WTC11 (cell line): Measurements from ENCODE around the gene HARS2. TPM values are rescaled to one million over a fixed set of nuclear protein-coding genes. Genes with fewer than 3 reads are reported as not detected.

Source experiments
- ATAC-seq: fragments of 200-7000 bp; cut with Tn5 transposase; 2 replicates; pipeline ENCODE4 v1.10.0; 2021; ENCODE audit warnings: mild to moderate bottlenecking, moderate library complexity
- CTCF ChIA-PET: fragments of 300-600 bp; sonication (Branson Sonifier 250); formaldehyde crosslinking; loops from one replicate; lab custom pipeline; 2021; ENCODE audit warnings: antibody characterized with exemption; lab: Charles Lee
- POLR2A ChIA-PET: fragments of 350-600 bp; sonication (Branson Sonifier 250); formaldehyde crosslinking; loops from one replicate; lab custom pipeline; 2021; ENCODE audit warnings: antibody characterized with exemption; lab: Charles Lee
- DNase-seq: peaks from one replicate; pipeline ENCODE4 v3.0.0; 2021; ENCODE audit warnings: low spot score
- H3K27ac Mint-ChIP-seq: 2 replicates; pipeline ENCODE4 v1.8.0; 2021; ENCODE audit warnings: mixed read lengths
- H3K27me3 Mint-ChIP-seq: 2 replicates; pipeline ENCODE4 v1.8.0; 2021; ENCODE audit warnings: low read depth, mild to moderate bottlenecking, moderate library complexity, mixed read lengths
- H3K36me3 Mint-ChIP-seq: 2 replicates; pipeline ENCODE4 v1.8.0; 2021; ENCODE audit warnings: mixed read lengths
- H3K4me1 Mint-ChIP-seq: 2 replicates; pipeline ENCODE4 v1.8.0; 2022; ENCODE audit warnings: mixed read lengths
- H3K4me3 Mint-ChIP-seq: 2 replicates; pipeline ENCODE4 v1.8.0; 2021; ENCODE audit warnings: mild to moderate bottlenecking, moderate library complexity, mixed read lengths
- H3K9me3 Mint-ChIP-seq: 2 replicates; pipeline ENCODE4 v1.8.0; 2021; ENCODE audit warnings: mixed read lengths
- CBFB ChIP-seq: sonication (generic); formaldehyde crosslinking; IDR thresholded peaks from 2 replicates; pipeline ENCODE4 v1.8.1; 2022; ENCODE audit warnings: mild to moderate bottlenecking, low read depth, missing genetic modification reagents
- EMX1 ChIP-seq: fragments of 250-450 bp; sonication (Bioruptor Pico); IDR thresholded peaks from 2 replicates; pipeline ENCODE4 v1.8.0; 2021; ENCODE audit warnings: mild to moderate bottlenecking
- FOXP1 ChIP-seq: sonication (generic); formaldehyde crosslinking; IDR thresholded peaks from 2 replicates; pipeline ENCODE4 v1.8.0; 2022; ENCODE audit warnings: missing genetic modification reagents, mild to moderate bottlenecking, moderate library complexity, borderline replicate concordance
- GABPB1 ChIP-seq: sonication (generic); formaldehyde crosslinking; IDR thresholded peaks from 2 replicates; pipeline ENCODE4 v1.8.1; 2023; ENCODE audit warnings: mild to moderate bottlenecking, missing genetic modification reagents
- GRHL2 ChIP-seq: fragments of 250-450 bp; sonication (Bioruptor Pico); IDR thresholded peaks from 2 replicates; pipeline ENCODE4 v1.8.0; 2022; ENCODE audit warnings: mild to moderate bottlenecking, moderate library complexity; ENCODE audit not compliant: insufficient replicate concordance, severe bottlenecking
- IRF2 ChIP-seq: sonication (generic); formaldehyde crosslinking; IDR thresholded peaks from 2 replicates; pipeline ENCODE4 v1.8.0; 2022; ENCODE audit warnings: low read depth, missing genetic modification reagents, borderline replicate concordance
- JAZF1 ChIP-seq: fragments of 250-450 bp; sonication (Bioruptor Pico); IDR thresholded peaks from 2 replicates; pipeline ENCODE4 v1.9.0; 2021; ENCODE audit warnings: moderate library complexity, mild to moderate bottlenecking, inconsistent platforms
- JUN ChIP-seq: sonication (generic); formaldehyde crosslinking; IDR thresholded peaks from 2 replicates; pipeline ENCODE4 v1.8.0; 2023; ENCODE audit warnings: mild to moderate bottlenecking, missing genetic modification reagents
- NFYB ChIP-seq: sonication (generic); formaldehyde crosslinking; conservative IDR thresholded peaks from 2 replicates; pipeline ENCODE4 v1.8.0; 2022; ENCODE audit warnings: low read depth, missing genetic modification reagents
- SMAD3 ChIP-seq: sonication (generic); formaldehyde crosslinking; IDR thresholded peaks from 2 replicates; pipeline ENCODE4 v1.8.0; 2022; ENCODE audit warnings: missing genetic modification reagents, mild to moderate bottlenecking, borderline replicate concordance
- SMAD4 ChIP-seq: sonication (generic); formaldehyde crosslinking; IDR thresholded peaks from 2 replicates; pipeline ENCODE4 v1.8.0; 2022; ENCODE audit warnings: mild to moderate bottlenecking, missing genetic modification reagents
- SP1 ChIP-seq: sonication (generic); formaldehyde crosslinking; conservative IDR thresholded peaks from 2 replicates; pipeline ENCODE4 v1.8.1; 2022; ENCODE audit warnings: missing genetic modification reagents
- TP53 ChIP-seq: sonication (generic); formaldehyde crosslinking; IDR thresholded peaks from 2 replicates; pipeline ENCODE4 v1.8.1; 2023; ENCODE audit warnings: mild to moderate bottlenecking, missing genetic modification reagents
- ZNF232 ChIP-seq: sonication (generic); formaldehyde crosslinking; IDR thresholded peaks from 2 replicates; pipeline ENCODE4 v1.8.0; 2022; ENCODE audit warnings: mild to moderate bottlenecking, missing genetic modification reagents
- ZNF423 ChIP-seq: fragments of 250-450 bp; sonication (Bioruptor Pico); IDR thresholded peaks from 2 replicates; pipeline ENCODE4 v2.1.2; 2022; ENCODE audit warnings: mild to moderate bottlenecking, moderate library complexity
- total RNA-seq: library from RNA; stranded (reverse); gene quantifications from 3 replicates; pipeline ENCODE4 v1.2.3, GENCODE V29; 2021
- TF ChIP-seq, protein P1 (sequence below): fragments of 250-450 bp; sonication (Bioruptor Pico); IDR thresholded peaks from 2 replicates; pipeline ENCODE4 v1.9.0; 2021; ENCODE audit warnings: mild to moderate bottlenecking
- TF ChIP-seq, protein P2 (sequence below): sonication (generic); formaldehyde crosslinking; IDR thresholded peaks from 2 replicates; pipeline ENCODE4 v1.8.1; 2022; ENCODE audit warnings: mild to moderate bottlenecking, missing genetic modification reagents, moderate library complexity, borderline replicate concordance
- TF ChIP-seq, protein P3 (sequence below): fragments of 250-450 bp; sonication (Bioruptor Pico); IDR thresholded peaks from 2 replicates; pipeline ENCODE4 v2.1.2; 2022; ENCODE audit warnings: mild to moderate bottlenecking, moderate library complexity
- TF ChIP-seq, protein P4 (sequence below): fragments of 250-450 bp; sonication (Bioruptor Pico); conservative IDR thresholded peaks from 2 replicates; pipeline ENCODE4 v1.9.0; 2021; ENCODE audit warnings: mild to moderate bottlenecking
- TF ChIP-seq, protein P5 (sequence below): sonication (generic); formaldehyde crosslinking; IDR thresholded peaks from 2 replicates; pipeline ENCODE4 v1.8.1; 2022; ENCODE audit warnings: mild to moderate bottlenecking, moderate library complexity, missing genetic modification reagents
- TF ChIP-seq, protein P6 (sequence below): fragments of 250-450 bp; sonication (Bioruptor Pico); IDR thresholded peaks from 2 replicates; pipeline ENCODE4 v1.9.0; 2021; ENCODE audit warnings: mild to moderate bottlenecking

The HARS2 gene
- total RNA-seq, 1 experiment from 2014 or later = 28.9 TPM

DNA sequence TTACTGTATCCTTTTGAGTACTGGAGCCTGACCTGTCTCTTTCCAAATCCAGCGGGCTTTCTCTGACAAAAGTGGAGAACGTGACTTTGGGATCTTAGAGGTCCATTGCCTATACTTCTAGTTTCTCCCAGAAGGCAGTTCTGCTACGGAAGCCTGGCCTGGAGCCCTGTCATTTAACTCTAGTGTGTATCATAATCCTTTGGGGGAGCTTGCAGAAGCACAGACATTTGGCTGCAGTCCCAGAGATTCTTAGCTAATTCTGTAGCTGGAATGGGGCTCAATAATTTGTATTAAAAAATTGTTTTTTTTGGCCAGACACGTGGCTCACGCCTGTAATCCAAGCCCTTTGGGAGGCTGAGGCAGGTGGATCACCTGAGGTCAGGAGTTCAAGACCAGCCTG, 3.0 kb downstream of the HARS2 start (continued):
- TF ChIP-seq JUN (CRISPR knock-in tag) = no peak

DNA sequence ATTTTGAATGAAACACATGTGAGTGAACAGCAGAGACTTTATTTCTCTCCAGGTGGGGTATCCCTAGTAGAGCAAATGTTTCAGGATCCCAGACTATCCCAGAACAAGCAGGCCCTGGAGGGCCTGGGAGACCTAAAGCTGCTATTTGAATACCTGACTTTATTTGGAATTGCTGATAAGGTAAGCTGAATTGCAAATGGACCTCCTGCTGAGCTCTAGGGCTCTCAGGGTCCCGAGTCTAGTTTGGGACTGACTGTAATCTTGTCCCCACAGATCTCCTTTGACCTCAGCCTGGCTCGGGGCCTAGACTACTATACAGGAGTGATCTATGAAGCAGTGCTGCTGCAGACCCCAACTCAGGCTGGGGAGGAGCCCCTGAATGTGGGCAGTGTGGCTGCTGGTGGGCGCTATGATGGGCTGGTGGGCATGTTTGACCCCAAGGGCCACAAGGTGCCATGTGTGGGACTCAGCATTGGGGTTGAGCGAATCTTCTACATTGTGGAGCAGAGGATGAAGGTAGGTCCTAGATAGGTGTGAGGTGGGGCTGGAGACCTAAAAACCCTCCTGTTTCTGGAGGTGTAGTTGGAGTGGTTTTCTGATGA, 5.7 kb downstream of the HARS2 start:
- TF ChIP-seq ZNF232 (CRISPR knock-in tag) (no peak), CBFB (CRISPR knock-in tag) (no peak), GABPB1 (no peak), IRF2 (CRISPR knock-in tag) (no peak), SP1 (CRISPR knock-in tag) (no peak), JAZF1 (CRISPR knock-in tag) (no peak), EMX1 (CRISPR knock-in tag) (no peak), NFYB (CRISPR knock-in tag) (no peak), ZNF423 (no peak), FOXP1 (CRISPR knock-in tag) (no peak), TP53 (CRISPR knock-in tag) (no peak), SMAD3 (CRISPR knock-in tag) (no peak), GRHL2 (CRISPR knock-in tag) (no peak), SMAD4 (CRISPR knock-in tag) (no peak)
- TF ChIP-seq, protein P1, sequence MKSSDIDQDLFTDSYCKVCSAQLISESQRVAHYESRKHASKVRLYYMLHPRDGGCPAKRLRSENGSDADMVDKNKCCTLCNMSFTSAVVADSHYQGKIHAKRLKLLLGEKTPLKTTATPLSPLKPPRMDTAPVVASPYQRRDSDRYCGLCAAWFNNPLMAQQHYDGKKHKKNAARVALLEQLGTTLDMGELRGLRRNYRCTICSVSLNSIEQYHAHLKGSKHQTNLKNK (CRISPR knock-in tag) = no peak
- TF ChIP-seq, protein P2, sequence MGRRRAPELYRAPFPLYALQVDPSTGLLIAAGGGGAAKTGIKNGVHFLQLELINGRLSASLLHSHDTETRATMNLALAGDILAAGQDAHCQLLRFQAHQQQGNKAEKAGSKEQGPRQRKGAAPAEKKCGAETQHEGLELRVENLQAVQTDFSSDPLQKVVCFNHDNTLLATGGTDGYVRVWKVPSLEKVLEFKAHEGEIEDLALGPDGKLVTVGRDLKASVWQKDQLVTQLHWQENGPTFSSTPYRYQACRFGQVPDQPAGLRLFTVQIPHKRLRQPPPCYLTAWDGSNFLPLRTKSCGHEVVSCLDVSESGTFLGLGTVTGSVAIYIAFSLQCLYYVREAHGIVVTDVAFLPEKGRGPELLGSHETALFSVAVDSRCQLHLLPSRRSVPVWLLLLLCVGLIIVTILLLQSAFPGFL (CRISPR knock-in tag) = no peak
- TF ChIP-seq, protein P3, sequence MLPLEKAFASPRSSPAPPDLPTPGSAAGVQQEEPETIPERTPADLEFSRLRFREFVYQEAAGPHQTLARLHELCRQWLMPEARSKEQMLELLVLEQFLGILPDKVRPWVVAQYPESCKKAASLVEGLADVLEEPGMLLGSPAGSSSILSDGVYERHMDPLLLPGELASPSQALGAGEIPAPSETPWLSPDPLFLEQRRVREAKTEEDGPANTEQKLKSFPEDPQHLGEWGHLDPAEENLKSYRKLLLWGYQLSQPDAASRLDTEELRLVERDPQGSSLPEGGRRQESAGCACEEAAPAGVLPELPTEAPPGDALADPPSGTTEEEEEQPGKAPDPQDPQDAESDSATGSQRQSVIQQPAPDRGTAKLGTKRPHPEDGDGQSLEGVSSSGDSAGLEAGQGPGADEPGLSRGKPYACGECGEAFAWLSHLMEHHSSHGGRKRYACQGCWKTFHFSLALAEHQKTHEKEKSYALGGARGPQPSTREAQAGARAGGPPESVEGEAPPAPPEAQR (CRISPR knock-in tag) = no peak
- TF ChIP-seq, protein P4, sequence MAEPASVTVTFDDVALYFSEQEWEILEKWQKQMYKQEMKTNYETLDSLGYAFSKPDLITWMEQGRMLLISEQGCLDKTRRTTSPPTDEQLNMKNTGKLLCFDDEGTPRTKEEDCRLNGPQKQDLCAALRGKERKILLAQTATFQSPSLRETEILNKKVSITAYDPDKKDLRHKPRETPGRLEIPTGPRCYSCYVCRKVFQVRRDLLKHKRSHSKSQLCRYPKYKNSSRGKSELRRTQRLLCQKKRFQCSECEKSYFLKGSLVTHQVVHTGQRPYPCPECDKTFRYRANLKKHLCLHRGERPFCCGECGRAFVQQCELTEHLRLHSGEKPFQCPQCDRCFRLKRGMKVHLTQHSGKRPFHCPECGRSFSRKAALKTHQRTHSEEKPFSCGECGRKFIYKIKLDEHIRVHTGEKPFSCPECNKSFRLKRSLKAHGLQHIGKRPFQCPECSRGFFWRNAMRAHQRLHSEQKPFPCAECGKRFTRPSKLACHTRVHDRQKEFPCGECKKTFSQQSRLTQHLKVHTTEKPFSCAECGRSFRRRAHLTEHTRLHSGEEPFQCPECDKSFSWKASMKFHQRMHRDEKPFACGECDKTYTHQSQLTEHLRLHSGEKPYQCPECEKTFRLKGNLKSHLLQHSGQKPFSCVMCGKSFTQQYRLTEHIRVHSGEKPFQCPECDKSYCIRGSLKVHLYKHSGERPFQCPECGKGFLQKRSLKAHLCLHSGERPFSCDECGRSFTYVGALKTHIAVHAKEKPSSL (CRISPR knock-in tag) = no peak
- TF ChIP-seq, protein P5, sequence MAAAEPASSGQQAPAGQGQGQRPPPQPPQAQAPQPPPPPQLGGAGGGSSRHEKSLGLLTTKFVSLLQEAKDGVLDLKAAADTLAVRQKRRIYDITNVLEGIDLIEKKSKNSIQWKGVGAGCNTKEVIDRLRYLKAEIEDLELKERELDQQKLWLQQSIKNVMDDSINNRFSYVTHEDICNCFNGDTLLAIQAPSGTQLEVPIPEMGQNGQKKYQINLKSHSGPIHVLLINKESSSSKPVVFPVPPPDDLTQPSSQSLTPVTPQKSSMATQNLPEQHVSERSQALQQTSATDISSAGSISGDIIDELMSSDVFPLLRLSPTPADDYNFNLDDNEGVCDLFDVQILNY = no peak
- TF ChIP-seq, protein P6, sequence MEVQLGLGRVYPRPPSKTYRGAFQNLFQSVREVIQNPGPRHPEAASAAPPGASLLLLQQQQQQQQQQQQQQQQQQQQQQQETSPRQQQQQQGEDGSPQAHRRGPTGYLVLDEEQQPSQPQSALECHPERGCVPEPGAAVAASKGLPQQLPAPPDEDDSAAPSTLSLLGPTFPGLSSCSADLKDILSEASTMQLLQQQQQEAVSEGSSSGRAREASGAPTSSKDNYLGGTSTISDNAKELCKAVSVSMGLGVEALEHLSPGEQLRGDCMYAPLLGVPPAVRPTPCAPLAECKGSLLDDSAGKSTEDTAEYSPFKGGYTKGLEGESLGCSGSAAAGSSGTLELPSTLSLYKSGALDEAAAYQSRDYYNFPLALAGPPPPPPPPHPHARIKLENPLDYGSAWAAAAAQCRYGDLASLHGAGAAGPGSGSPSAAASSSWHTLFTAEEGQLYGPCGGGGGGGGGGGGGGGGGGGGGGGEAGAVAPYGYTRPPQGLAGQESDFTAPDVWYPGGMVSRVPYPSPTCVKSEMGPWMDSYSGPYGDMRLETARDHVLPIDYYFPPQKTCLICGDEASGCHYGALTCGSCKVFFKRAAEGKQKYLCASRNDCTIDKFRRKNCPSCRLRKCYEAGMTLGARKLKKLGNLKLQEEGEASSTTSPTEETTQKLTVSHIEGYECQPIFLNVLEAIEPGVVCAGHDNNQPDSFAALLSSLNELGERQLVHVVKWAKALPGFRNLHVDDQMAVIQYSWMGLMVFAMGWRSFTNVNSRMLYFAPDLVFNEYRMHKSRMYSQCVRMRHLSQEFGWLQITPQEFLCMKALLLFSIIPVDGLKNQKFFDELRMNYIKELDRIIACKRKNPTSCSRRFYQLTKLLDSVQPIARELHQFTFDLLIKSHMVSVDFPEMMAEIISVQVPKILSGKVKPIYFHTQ = no peak
- TF ChIP-seq, all 79 proteins: peak for 0
- CTCF ChIA-PET = interaction anchor here (0.6 kb wide), 2 partner anchors 33 to 1442 kb away, joined by 3 to 5 read pairs; no protein-coding TSS in a partner anchor

More for the DNA sequence above, 5.7 kb downstream of the HARS2 start:
- Mint-ChIP-seq H3K36me3 (peaks cover 62% of the 10 kb centered on the region), H3K4me3 (no peak overlapping the region), H3K27me3 (no peaks in the 10 kb centered on the region), H3K9me3 (no peaks in the 10 kb centered on the region), H3K27ac (no peak overlapping the region), H3K4me1 (peaks cover 22% of the 10 kb centered on the region)
- POLR2A ChIA-PET = interaction anchor here (0.6 kb wide), 1 partner anchor 62 kb away, joined by 3 read pairs; no protein-coding TSS in a partner anchor
- ATAC-seq (no peak), DNase-seq (no peak)
